Naive thymus-derived CD4-positive, alpha-beta T cell (primary cell): ENCODE measurements around the gene MAGEA11. TPM values are rescaled to one million over a fixed set of nuclear protein-coding genes. Genes with fewer than 3 reads are reported as not detected.
"Not testable (repeated sequence)": the region's sequence is repeated elsewhere in the genome, so short reads cannot be mapped to it uniquely, and the experiment has no call there.

Source experiments
- ATAC-seq: fragments of 150-1000 bp; cut with Tn5 transposase; 2 replicates; pipeline ENCODE4 v1.10.0; 2021; ENCODE audit warnings: mild to moderate bottlenecking, moderate library complexity
- CTCF ChIA-PET: fragments of 350-600 bp; sonication (Branson Sonifier 250); formaldehyde crosslinking; loops from one replicate; lab custom pipeline; 2021; ENCODE audit warnings: antibody characterized with exemption; lab: Charles Lee
- POLR2A ChIA-PET: fragments of 350-600 bp; sonication (Branson Sonifier 250); formaldehyde crosslinking; loops from one replicate; lab custom pipeline; 2021; ENCODE audit warnings: antibody characterized with exemption, inconsistent platforms; lab: Charles Lee
- DNase-seq, 9 donors: peaks; one replicate each; pipeline versions ENCODE4 v3.0.0 to v3.0.0-alpha.2; 2020 to 2022; ENCODE audit warnings: mixed read lengths in 1 of 9
- H3K27ac ChIP-seq: one replicate; pipeline ENCODE4 v1.7.0; 2013; ENCODE audit warnings: mild to moderate bottlenecking, low read depth, low read length, moderate library complexity
- H3K27me3 ChIP-seq, 2 donors: one replicate each; pipeline ENCODE4 v1.7.0; 2013; ENCODE audit warnings: low read length in 2 of 2, mild to moderate bottlenecking in 2 of 2, moderate library complexity in 2 of 2; ENCODE audit not compliant: control insufficient read depth in 2 of 2, insufficient read depth in 2 of 2
- H3K36me3 ChIP-seq, 3 experiments: 1 replicate in 2 of 3; 2 replicates in 1 of 3; pipeline ENCODE4 v1.7.0; 2013; ENCODE audit warnings: low read length in 3 of 3, mild to moderate bottlenecking in 3 of 3, moderate library complexity in 1 of 3; ENCODE audit not compliant: insufficient read depth in 3 of 3, control insufficient read depth in 2 of 3
- H3K4me1 ChIP-seq, 2 donors: one replicate each; pipeline ENCODE4 v1.7.0; 2013; ENCODE audit warnings: low read length in 2 of 2, mild to moderate bottlenecking in 2 of 2, moderate library complexity in 1 of 2; ENCODE audit not compliant: control insufficient read depth in 2 of 2, insufficient read depth in 2 of 2
- H3K4me3 ChIP-seq: 2 replicates; pipeline ENCODE4 v1.7.0; 2013; ENCODE audit warnings: mild to moderate bottlenecking, low read length
- H3K9me3 ChIP-seq, 3 experiments: 1 replicate in 2 of 3; 2 replicates in 1 of 3; pipeline ENCODE4 v1.7.0; 2013; ENCODE audit warnings: low read length in 3 of 3; ENCODE audit not compliant: control insufficient read depth in 2 of 3
- H3K27ac Mint-ChIP-seq, 9 donors: one replicate each; pipeline ENCODE4 v1.8.0; 2020 to 2022; ENCODE audit warnings: mixed read lengths in 9 of 9, mild to moderate bottlenecking in 8 of 9, moderate library complexity in 5 of 9, inconsistent platforms in 2 of 9
- H3K27me3 Mint-ChIP-seq, 5 donors: one replicate each; pipeline ENCODE4 v1.8.0; 2021 to 2022; ENCODE audit warnings: mixed read lengths in 5 of 5, mild to moderate bottlenecking in 1 of 5
- H3K36me3 Mint-ChIP-seq, 5 donors: one replicate each; pipeline ENCODE4 v1.8.0; 2020 to 2022; ENCODE audit warnings: mixed read lengths in 5 of 5, mild to moderate bottlenecking in 3 of 5, inconsistent platforms in 1 of 5
- H3K4me1 Mint-ChIP-seq, 7 donors: one replicate each; pipeline ENCODE4 v1.8.0; 2020 to 2022; ENCODE audit warnings: mixed read lengths in 7 of 7, mild to moderate bottlenecking in 3 of 7, inconsistent platforms in 1 of 7
- H3K4me3 Mint-ChIP-seq, 10 donors: one replicate each; pipeline ENCODE4 v1.8.0; 2020 to 2022; ENCODE audit warnings: mild to moderate bottlenecking in 10 of 10, mixed read lengths in 10 of 10, moderate library complexity in 6 of 10, inconsistent platforms in 2 of 10
- H3K9me3 Mint-ChIP-seq, 11 donors: one replicate each; pipeline ENCODE4 v1.8.0; 2020 to 2022; ENCODE audit warnings: mixed read lengths in 11 of 11, mild to moderate bottlenecking in 4 of 11, inconsistent platforms in 1 of 11, moderate library complexity in 1 of 11
- intact Hi-C, 2 donors: fragments of 100-400 bp; cut with micrococcal nuclease; formaldehyde crosslinking; loops; one replicate each; pipeline ENCODE4 v1.15.1; 2023
- polyA plus RNA-seq, 2 donors: library from polyadenylated mRNA; unstranded; fragments of 300-500 nt; fragmentation: Illumina TruSeq; gene quantifications; one replicate each; pipeline ENCODE4 v1.2.3, GENCODE V29; 2021
- total RNA-seq, 6 experiments: library from RNA in 5 of 6; stranded (reverse) in 5 of 6; gene quantifications; 1 replicate in 5 of 6; 2 replicates in 1 of 6; pipeline ENCODE4 v1.2.3 and lab custom pipeline; 2021 to 2026

The MAGEA11 gene
- total and polyA plus RNA-seq, 7 experiments from 2014 or later, result not detected

- intact Hi-C loops, result no loop called here
- Histone ChIP-seq H3K27me3 (no peaks in the 10 kb centered on the region), H3K4me1 (no peaks in the 10 kb centered on the region), H3K9me3 (no peaks in the 10 kb centered on the region), H3K4me3 (no peak overlapping the region), H3K36me3 (no peaks in the 10 kb centered on the region), H3K27ac (no peak overlapping the region)
- H3K4me1 Mint-ChIP-seq, result no peaks in the 10 kb centered on the region
- H3K36me3 Mint-ChIP-seq, result no peaks in the 10 kb centered on the region
- no peaks in the 10 kb centered on the region for H3K9me3 Mint-ChIP-seq
- H3K4me3 Mint-ChIP-seq, result no peak overlapping the region
- no peak overlapping the region for H3K27ac Mint-ChIP-seq
- ATAC-seq (no peak), DNase-seq (no peak)
- ChIA-PET CTCF (no interaction called here), POLR2A (no interaction called here)
- no peaks in the 10 kb centered on the region for H3K27me3 Mint-ChIP-seq
Measured at GRCh38 chrX:149759824-149760223, 48.0 kb downstream of the MAGEA11 start.

GRCh38 chrX:149760965-149761364 is 49.1 kb downstream of the MAGEA11 start:
- H3K4me1 ChIP-seq, result no peaks in the 10 kb centered on the region
- DNase-seq (no peak), ATAC-seq (no peak)
- no peak overlapping the region for H3K27ac Mint-ChIP-seq
- no peaks in the 10 kb centered on the region for H3K9me3 Mint-ChIP-seq
- no peak overlapping the region for H3K27ac ChIP-seq
- H3K36me3 Mint-ChIP-seq, result no peaks in the 10 kb centered on the region
- H3K4me1 Mint-ChIP-seq, result no peaks in the 10 kb centered on the region
- H3K27me3 Mint-ChIP-seq, result no peaks in the 10 kb centered on the region
- intact Hi-C loops, result no loop called here
- ChIA-PET CTCF (no interaction called here), POLR2A (no interaction called here)
- H3K36me3 ChIP-seq, result no peaks in the 10 kb centered on the region
- no peaks in the 10 kb centered on the region for H3K9me3 ChIP-seq
- no peaks in the 10 kb centered on the region for H3K27me3 ChIP-seq
- no peak overlapping the region for H3K4me3 Mint-ChIP-seq
- no peak overlapping the region for H3K4me3 ChIP-seq

GRCh38 chrX:149761858-149762674 is 50.2 kb downstream of the MAGEA11 start:
- DNase-seq, CTCF ChIA-PET, H3K36me3 Mint-ChIP-seq, H3K27ac Mint-ChIP-seq, POLR2A ChIA-PET, H3K4me1 Mint-ChIP-seq, H3K27me3 ChIP-seq, H3K27ac ChIP-seq, H3K27me3 Mint-ChIP-seq, H3K9me3 Mint-ChIP-seq, H3K4me1 ChIP-seq, H3K36me3 ChIP-seq, ATAC-seq, H3K4me3 Mint-ChIP-seq, H3K4me3 ChIP-seq, H3K9me3 ChIP-seq, intact Hi-C loops: not testable (repeated sequence)

GRCh38 chrX:149762696-149763614 is 51.1 kb downstream of the MAGEA11 start:
- Mint-ChIP-seq H3K4me1 (no peaks in the 10 kb centered on the region), H3K36me3 (no peaks in the 10 kb centered on the region), H3K27ac (no peak overlapping the region), H3K9me3 (no peaks in the 10 kb centered on the region), H3K27me3 (no peaks in the 10 kb centered on the region), H3K4me3 (no peak overlapping the region)
- no peak overlapping the region for H3K4me3 ChIP-seq
- ChIA-PET POLR2A (no interaction called here), CTCF (no interaction called here)
- no peak for ATAC-seq
- no peaks in the 10 kb centered on the region for H3K27me3 ChIP-seq
- DNase-seq, result no peak
- H3K9me3 ChIP-seq, result no peaks in the 10 kb centered on the region
- H3K4me1 ChIP-seq, result no peaks in the 10 kb centered on the region
- H3K27ac ChIP-seq, result no peak overlapping the region
- H3K36me3 ChIP-seq, result no peaks in the 10 kb centered on the region
- intact Hi-C loops, result no loop called here

Other genes starting within 250 kb of the MAGEA11 start
- 100 to 1,000 TPM in 4 of 5 experiments, 10 to 100 TPM in 1; 73.1 to 317 (median 133) TPM for gene IDS, start 206.8 kb upstream of the MAGEA11 start, total RNA-seq
- 10 to 100 TPM; 75.0 to 86.7 TPM for gene IDS, start 206.8 kb upstream of the MAGEA11 start, polyA plus RNA-seq
- 10 to 100 TPM; 22.2 to 68.1 (median 30.2) TPM for gene EOLA1, start 171.0 kb upstream of the MAGEA11 start, total RNA-seq
- 10 to 100 TPM; 27.7 to 30.1 TPM for gene EOLA1, start 171.0 kb upstream of the MAGEA11 start, polyA plus RNA-seq
- not detected for gene HSFX3, start 162.1 kb upstream of the MAGEA11 start, total RNA-seq
- gene HSFX3, start 162.1 kb upstream of the MAGEA11 start, polyA plus RNA-seq, result not detected
- gene MAGEA9B, start 124.6 kb upstream of the MAGEA11 start, total RNA-seq, result not detected
- not detected for gene MAGEA9B, start 124.6 kb upstream of the MAGEA11 start, polyA plus RNA-seq
- gene HSFX2, start 116.7 kb upstream of the MAGEA11 start, total RNA-seq, result under 1 TPM in 1 of 5 experiments, not detected in 4; 0.82 TPM
- gene HSFX2, start 116.7 kb upstream of the MAGEA11 start, polyA plus RNA-seq, result not detected
- gene TMEM185A, start 80.3 kb upstream of the MAGEA11 start, total RNA-seq, result 10 to 100 TPM; 11.9 to 23.4 (median 19.9) TPM
- 10 to 100 TPM; 16.7 to 23.8 TPM for gene TMEM185A, start 80.3 kb upstream of the MAGEA11 start, polyA plus RNA-seq
- gene HSFX1, start 62.0 kb downstream of the MAGEA11 start, total RNA-seq, result 1 to 10 TPM in 3 of 5 experiments, under 1 TPM in 2; 0.47 to 2.8 (median 1.2) TPM
- gene HSFX1, start 62.0 kb downstream of the MAGEA11 start, polyA plus RNA-seq, result under 1 TPM in 1 of 2 donors, not detected in 1; 0.52 TPM
- gene MAGEA9, start 69.9 kb downstream of the MAGEA11 start, total RNA-seq, result not detected
- not detected for gene MAGEA9, start 69.9 kb downstream of the MAGEA11 start, polyA plus RNA-seq
- gene MAGEA8, start 169.1 kb downstream of the MAGEA11 start, total RNA-seq, result not detected
- gene MAGEA8, start 169.1 kb downstream of the MAGEA11 start, polyA plus RNA-seq, result not detected
- gene HSFX4, start 217.5 kb downstream of the MAGEA11 start, total RNA-seq, result not detected
- gene HSFX4, start 217.5 kb downstream of the MAGEA11 start, polyA plus RNA-seq, result not detected
- gene EOLA2, start 226.4 kb downstream of the MAGEA11 start, total RNA-seq, result 10 to 100 TPM; 43.1 to 59.1 (median 45.4) TPM
- 10 to 100 TPM; 23.3 to 45.3 TPM for gene EOLA2, start 226.4 kb downstream of the MAGEA11 start, polyA plus RNA-seq